Stomach (tissue), 9 donors: ENCODE measurements around the gene CD46. TPM values are rescaled to one million over a fixed set of nuclear protein-coding genes. Genes with fewer than 3 reads are reported as not detected.
"Not testable (repeated sequence)": the region's sequence is repeated elsewhere in the genome, so short reads cannot be mapped to it uniquely, and the experiment has no call there.

Experiments
- DNase-seq, 2 donors: peaks; one replicate each; pipeline versions ENCODE4 v3.0.0 to v3.0.0-alpha.2; 2013 to 2019
- H3K27ac ChIP-seq, 5 donors: fragments of 200-600 bp in 4 of 5; sonication (generic) in 4 of 5; one replicate each; pipeline ENCODE4 v1.5.1; 2013 to 2019; ENCODE audit warnings: mild to moderate bottlenecking in 1 of 5, moderate library complexity in 1 of 5
- H3K27me3 ChIP-seq, 3 donors: fragments of 200-600 bp; sonication (generic); one replicate each; pipeline ENCODE4 v1.5.1; 2017 to 2019; ENCODE audit warnings: mixed run types in 1 of 3
- H3K36me3 ChIP-seq, 4 donors: fragments of 200-600 bp; sonication (generic); 1 replicate in 3 of 4; 2 replicates in 1 of 4; pipeline ENCODE4 v1.5.1; 2016 to 2019
- H3K4me1 ChIP-seq, 4 donors: fragments of 200-600 bp; sonication (generic); one replicate each; pipeline ENCODE4 v1.5.1; 2016 to 2019
- H3K4me3 ChIP-seq, 4 donors: fragments of 200-600 bp; sonication (generic) in 3 of 4; one replicate each; pipeline ENCODE4 v1.5.1; 2016 to 2019; ENCODE audit warnings: mild to moderate bottlenecking in 1 of 4
- H3K9me3 ChIP-seq, 4 donors: fragments of 200-600 bp; sonication (generic); one replicate each; pipeline ENCODE4 v1.5.1; 2016 to 2019
- CTCF ChIP-seq, 7 experiments: fragments of 450-650 bp in 4 of 7; fragments of 200-600 bp in 3 of 7; sonication (generic) in 3 of 7; IDR thresholded peaks; one replicate each; pipeline ENCODE4 v1.5.1; 2016 to 2019; ENCODE audit warnings: antibody characterized with exemption in 7 of 7, control low read depth in 2 of 7, mild to moderate bottlenecking in 1 of 7
- EP300 ChIP-seq: sonication (generic); formaldehyde crosslinking; IDR thresholded peaks from one replicate; pipeline ENCODE4 v1.6.1; 2017; ENCODE audit warnings: antibody characterized with exemption
- POLR2A ChIP-seq, 4 donors: fragments of 450-650 bp; IDR thresholded peaks; one replicate each; pipeline ENCODE4 v1.6.1; 2016; ENCODE audit warnings: antibody characterized with exemption in 4 of 4, control low read depth in 2 of 4, mild to moderate bottlenecking in 1 of 4, moderate library complexity in 1 of 4
- POLR2AphosphoS5 ChIP-seq, 3 donors: sonication (generic); formaldehyde crosslinking; IDR thresholded peaks; one replicate each; pipeline ENCODE4 v1.6.1; 2016; ENCODE audit warnings: antibody characterized with exemption in 3 of 3
- WGBS, 5 donors: extraction: QIAGEN DNeasy Blood & Tissue Kit in 3 of 5; methylation state at CpG; one replicate each; pipeline versions ENCODE4 v1.1.5 to v1.1.7; 2013 to 2018; 5-methylcytosine and 5-hydroxymethylcytosine counted together
- intact Hi-C: fragments of 100-400 bp; cut with DNase I; formaldehyde crosslinking; loops from one replicate; pipeline ENCODE4 v1.15.1; 2023; ENCODE audit warnings: low total_unique reads
- polyA plus RNA-seq, 3 donors: library from polyadenylated mRNA; stranded (reverse); fragments of 200-250 nt; gene quantifications; one replicate each; pipeline ENCODE4 v1.2.3, GENCODE V29; 2013
- total RNA-seq, 5 donors: library from RNA; depleted of rRNA; stranded (reverse); fragments of >200 nt; gene quantifications; one replicate each; pipeline versions ENCODE4 v1.1.0 to v1.2.3, GENCODE V29; 2014 to 2016
- donor health status: healthy with polysubstance abuse.
- donor health status: Bipolar disorder and iron deficiency.
- donor health status: healthy.

CD46 gene
- total and polyA plus RNA-seq, 8 donors = 25.2 to 424 (median 96.5) TPM

- no peaks in the 10 kb centered on the region for H3K27me3 ChIP-seq
- no peak overlapping the region for H3K27ac ChIP-seq
- TF ChIP-seq POLR2A (IDR thresholded peaks at IDR 0.05) (no peak), CTCF (IDR thresholded peaks at IDR 0.05) (no peak), POLR2AphosphoS5 (IDR thresholded peaks at IDR 0.05) (no peak), EP300 (no peak)
- H3K4me3 ChIP-seq = no peak overlapping the region
- no peaks in the 10 kb centered on the region for H3K9me3 ChIP-seq
- H3K36me3 ChIP-seq = peaks cover 39 to 95% (median 94%) of the 10 kb centered on the region in 4 donors
- intact Hi-C loops = no loop called here
- WGBS, 5 donors = 87 to 95% (median 88%) methylated on average over 9 of the region's 9 CpGs
- no peak for DNase-seq
- no peaks in the 10 kb centered on the region for H3K4me1 ChIP-seq
Measured at GRCh38 chr1:207763972-207764371, 12.1 kb downstream of the CD46 start.

- DNase-seq = no peak
- TF ChIP-seq POLR2A (IDR thresholded peaks at IDR 0.05) (no peak), EP300 (no peak), CTCF (IDR thresholded peaks at IDR 0.05) (no peak), POLR2AphosphoS5 (IDR thresholded peaks at IDR 0.05) (no peak)
- intact Hi-C loops = no loop called here
- WGBS, 5 donors = 48 to 72% (median 54%) methylated on average over 1 of the region's 1 CpG
- H3K36me3 ChIP-seq = peaks cover 30 to 95% (median 94%) of the 10 kb centered on the region in 4 donors
- no peak overlapping the region for H3K27ac ChIP-seq
- H3K4me3 ChIP-seq = no peak overlapping the region
- H3K4me1 ChIP-seq = no peaks in the 10 kb centered on the region
- H3K9me3 ChIP-seq = peaks cover 0 to 7% (median 2%) of the 10 kb centered on the region in 4 donors
- no peaks in the 10 kb centered on the region for H3K27me3 ChIP-seq
Measured at GRCh38 chr1:207766569-207766968, 14.7 kb downstream of the CD46 start.

GRCh38 chr1:207770514-207770913 lies 18.7 kb downstream of the CD46 start:
- WGBS, 5 donors = 91 to 100% (median 95%) methylated on average over 3 to 4 of the region's 4 CpGs
- H3K4me3 ChIP-seq, H3K27ac ChIP-seq, DNase-seq, H3K4me1 ChIP-seq, intact Hi-C loops, H3K27me3 ChIP-seq: not testable (repeated sequence)
- H3K36me3 ChIP-seq = peaks cover 16 to 85% (median 82%) of the 10 kb centered on the region in 4 donors
- peaks cover 0 to 10% (median 3%) of the 10 kb centered on the region in 4 donors for H3K9me3 ChIP-seq

GRCh38 chr1:207776045-207776444 lies 24.2 kb downstream of the CD46 start:
- peaks cover 8 to 78% (median 66%) of the 10 kb centered on the region in 4 donors for H3K36me3 ChIP-seq
- DNase-seq, H3K4me3 ChIP-seq, H3K27ac ChIP-seq, H3K27me3 ChIP-seq, intact Hi-C loops: not testable (repeated sequence)
- WGBS, 5 donors = 50 to 79% (median 67%) methylated on average over 7 to 9 of the region's 9 CpGs
- H3K9me3 ChIP-seq = peaks cover 0 to 13% (median 3%) of the 10 kb centered on the region in 4 donors
- peaks cover 0 to 13% (median 0%) of the 10 kb centered on the region in 4 donors for H3K4me1 ChIP-seq

GRCh38 chr1:207777412-207777811 lies 25.6 kb downstream of the CD46 start:
- 93 to 99% (median 98%) methylated on average over 7 of the region's 7 CpGs for WGBS, 5 donors
- DNase-seq, intact Hi-C loops, H3K27me3 ChIP-seq, H3K4me3 ChIP-seq, H3K9me3 ChIP-seq, H3K27ac ChIP-seq: not testable (repeated sequence)
- Histone ChIP-seq H3K4me1 (peaks cover 0 to 13% (median 0%) of the 10 kb centered on the region in 4 donors), H3K36me3 (peaks cover 8 to 65% (median 55%) of the 10 kb centered on the region in 4 donors)

GRCh38 chr1:207779008-207779407 lies 27.2 kb downstream of the CD46 start:
- peaks cover 0 to 13% (median 0%) of the 10 kb centered on the region in 4 donors for H3K4me1 ChIP-seq
- H3K4me3 ChIP-seq = no peak overlapping the region
- intact Hi-C loops = no loop called here
- DNase-seq = no peak
- peaks cover 0 to 4% (median 0%) of the 10 kb centered on the region in 4 donors for H3K9me3 ChIP-seq
- no peak overlapping the region for H3K27ac ChIP-seq
- H3K36me3 ChIP-seq = peaks cover 8 to 64% (median 60%) of the 10 kb centered on the region in 4 donors
- no peaks in the 10 kb centered on the region for H3K27me3 ChIP-seq
- no peak for TF ChIP-seq POLR2AphosphoS5 (IDR thresholded peaks at IDR 0.05)
- no peak for TF ChIP-seq EP300
- TF ChIP-seq CTCF (IDR thresholded peaks at IDR 0.05) = no peak
- TF ChIP-seq POLR2A (IDR thresholded peaks at IDR 0.05) = no peak
